Heart left ventricle (tissue), 16 donors: ENCODE measurements around the gene ABCC5. TPM values are rescaled to one million over a fixed set of nuclear protein-coding genes. Genes with fewer than 3 reads are reported as not detected.

Experiments used
- ATAC-seq, 4 donors: fragments of 200-7000 bp; cut with Tn5 transposase; one replicate each; pipeline ENCODE4 v1.9.1; 2020 to 2022; ENCODE audit warnings: moderate library complexity in 4 of 4, mild to moderate bottlenecking in 3 of 4, moderate number of reproducible peaks in 1 of 4
- DNase-seq, 5 donors: peaks; one replicate each; pipeline ENCODE4 v3.0.0-alpha.2; 2020
- H3K27ac ChIP-seq, 12 donors: fragments of 200-600 bp; sonication (generic) in 4 of 12; one replicate each; pipeline versions ENCODE4 v1.5.0 to v1.8.0; 2016 to 2022; ENCODE audit warnings: mild to moderate bottlenecking in 2 of 12
- H3K27me3 ChIP-seq, 9 donors: fragments of 200-600 bp; sonication (generic) in 2 of 9; one replicate each; pipeline versions ENCODE4 v1.5.1 to v1.8.0; 2016 to 2022; ENCODE audit warnings: mild to moderate bottlenecking in 3 of 9
- H3K36me3 ChIP-seq, 9 donors: fragments of 200-600 bp; sonication (generic) in 2 of 9; one replicate each; pipeline versions ENCODE4 v1.5.0 to v1.8.0; 2018 to 2022; ENCODE audit warnings: mild to moderate bottlenecking in 2 of 9
- H3K4me1 ChIP-seq, 12 donors: fragments of 200-600 bp; sonication (generic) in 4 of 12; one replicate each; pipeline versions ENCODE4 v1.5.0 to v1.8.0; 2016 to 2022; ENCODE audit warnings: mild to moderate bottlenecking in 3 of 12
- H3K4me3 ChIP-seq, 12 donors: fragments of 200-600 bp; sonication (generic) in 4 of 12; one replicate each; pipeline versions ENCODE4 v1.5.0 to v1.8.0; 2017 to 2022; ENCODE audit warnings: mild to moderate bottlenecking in 9 of 12, moderate library complexity in 4 of 12
- H3K9me3 ChIP-seq, 12 donors: fragments of 200-600 bp; sonication (generic) in 4 of 12; one replicate each; pipeline versions ENCODE4 v1.5.0 to v1.8.0; 2016 to 2022; ENCODE audit warnings: mild to moderate bottlenecking in 1 of 12
- POLR2A ChIP-seq, 2 donors: fragments of 450-650 bp; IDR thresholded peaks; one replicate each; pipeline ENCODE4 v1.6.1; 2017; ENCODE audit warnings: antibody characterized with exemption in 2 of 2, mild to moderate bottlenecking in 2 of 2, moderate library complexity in 2 of 2
- WGBS, 4 donors: extraction: QIAGEN DNeasy Blood & Tissue Kit in 2 of 4; methylation state at CpG; one replicate each; pipeline versions ENCODE4 v1.1.5 to v1.1.7; 2013 to 2018; 5-methylcytosine and 5-hydroxymethylcytosine counted together
- intact Hi-C, 10 donors: fragments of 100-400 bp; cut with DNase I; formaldehyde crosslinking; loops; one replicate each; pipeline versions ENCODE4 v1.11.1 to v1.14.2; 2022
- polyA plus RNA-seq, 2 donors: library from polyadenylated mRNA; stranded (reverse); fragments of 200-250 nt; gene quantifications; one replicate each; pipeline ENCODE4 v1.2.3, GENCODE V29; 2013
- total RNA-seq, 9 donors: library from RNA; depleted of rRNA in 2 of 9; stranded (reverse); fragments of >200 nt in 2 of 9; fragmentation: NEBNext Ultra II Directional in 3 of 9; extraction: Animal tissue kit (Norgen Biotek cat#: 25700) in 3 of 9; gene quantifications; one replicate each; pipeline versions ENCODE4 v1.1.0 to v1.2.4, GENCODE V29; 2016 to 2023
- TF ChIP-seq, protein P1 (sequence below), 12 donors: fragments of 200-600 bp; sonication (generic) in 4 of 12; IDR thresholded peaks; one replicate each; pipeline versions ENCODE4 v1.5.0 to v1.8.0; 2018 to 2022; ENCODE audit warnings: antibody characterized with exemption in 12 of 12, mild to moderate bottlenecking in 5 of 12
- donor health status: ischemic (EF 13 %, LVEDD 7.1; RV severe dilation, severe dysfunction).
- donor health status: healthy with polysubstance abuse.
- donor health status: DM: no; HTN: yes; CAD: no.
- donor health status: DM: no; HTN: no; CAD: no.
- donor health status: ischemic (EF 25% LVEDD 6.9; RV normal size, moderate dysfunction).
- donor health status: ischemic (EF 25% LVEDD 5.7; RV mildly dilated, moderate dysfunction).
- donor health status: healthy.
- donor health status: DM: yes; HTN: yes; CAD: no.
- donor health status: ischemic (EF 35%, LVEDD 5.7; RV mildly dilated, moderate dysfunction).
- donor health status: nonischemic (EF 11% LVEDD 7.7; RV severe dilation, severe dysfunction).
- donor health status: DM: yes; HTN: yes; CAD: no.
- donor health status: PGD.
- donor health status: ischemic (EF 29% LVEDD 5.4; RV normal size, mild dysfunction).
- donor health status: nonischemic (EF 23%, LVEDD 6.1; RV moderate dilation, normal function).

The ABCC5 gene
- total and polyA plus RNA-seq, 11 donors = 16.4 to 61.7 (median 32.6) TPM

DNA sequence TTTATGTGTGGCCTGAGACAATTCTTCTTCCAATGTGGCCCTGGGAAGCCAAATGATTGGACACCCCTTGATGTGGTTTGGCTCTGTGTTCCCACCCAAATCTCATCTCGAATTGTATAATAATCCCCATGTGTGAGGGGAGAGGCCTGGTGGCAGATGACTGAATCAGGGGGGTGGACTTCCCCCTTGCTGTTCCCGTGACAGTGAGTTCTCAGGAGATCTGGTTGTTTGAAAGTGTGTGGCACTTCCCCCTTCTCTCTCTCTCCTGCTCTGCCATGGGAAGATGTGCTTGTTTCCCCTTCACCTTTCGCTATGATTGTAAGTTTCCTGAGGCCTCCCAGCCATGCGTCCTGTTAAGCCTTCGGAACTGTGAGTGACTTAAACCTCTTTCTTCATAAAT is 72.9 kb downstream of the ABCC5 start:
- intact Hi-C loops = no loop called here
- Histone ChIP-seq H3K36me3 (peaks cover 0 to 100% (median 94%) of the 10 kb centered on the region in 9 donors), H3K9me3 (no peaks in the 10 kb centered on the region)

DNA sequence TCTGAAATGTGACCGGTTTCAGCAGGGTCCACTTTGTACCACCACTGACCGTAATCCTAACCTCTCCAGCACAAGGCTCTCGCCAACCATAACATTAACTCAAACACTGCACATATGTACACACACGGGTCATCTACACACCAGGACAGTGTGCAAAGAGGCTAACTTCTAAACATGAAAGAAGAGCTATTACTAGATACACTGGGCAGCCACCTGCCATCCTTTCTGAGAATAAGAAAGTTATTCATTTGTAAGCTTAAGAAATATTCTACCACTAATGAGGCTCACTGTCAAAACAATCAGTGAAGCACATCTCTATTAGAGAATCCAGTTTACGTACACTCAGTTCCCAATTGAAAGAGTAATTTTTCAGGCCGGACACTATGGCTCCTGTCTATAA is 73.9 kb downstream of the ABCC5 start:
- intact Hi-C loops = no loop called here
- TF ChIP-seq, protein P1, sequence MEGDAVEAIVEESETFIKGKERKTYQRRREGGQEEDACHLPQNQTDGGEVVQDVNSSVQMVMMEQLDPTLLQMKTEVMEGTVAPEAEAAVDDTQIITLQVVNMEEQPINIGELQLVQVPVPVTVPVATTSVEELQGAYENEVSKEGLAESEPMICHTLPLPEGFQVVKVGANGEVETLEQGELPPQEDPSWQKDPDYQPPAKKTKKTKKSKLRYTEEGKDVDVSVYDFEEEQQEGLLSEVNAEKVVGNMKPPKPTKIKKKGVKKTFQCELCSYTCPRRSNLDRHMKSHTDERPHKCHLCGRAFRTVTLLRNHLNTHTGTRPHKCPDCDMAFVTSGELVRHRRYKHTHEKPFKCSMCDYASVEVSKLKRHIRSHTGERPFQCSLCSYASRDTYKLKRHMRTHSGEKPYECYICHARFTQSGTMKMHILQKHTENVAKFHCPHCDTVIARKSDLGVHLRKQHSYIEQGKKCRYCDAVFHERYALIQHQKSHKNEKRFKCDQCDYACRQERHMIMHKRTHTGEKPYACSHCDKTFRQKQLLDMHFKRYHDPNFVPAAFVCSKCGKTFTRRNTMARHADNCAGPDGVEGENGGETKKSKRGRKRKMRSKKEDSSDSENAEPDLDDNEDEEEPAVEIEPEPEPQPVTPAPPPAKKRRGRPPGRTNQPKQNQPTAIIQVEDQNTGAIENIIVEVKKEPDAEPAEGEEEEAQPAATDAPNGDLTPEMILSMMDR (IDR thresholded peaks at IDR 0.05) = no peak
- TF ChIP-seq POLR2A (IDR thresholded peaks at IDR 0.05) = no peak
- peaks cover 0 to 3% (median 0%) of the 10 kb centered on the region in 12 donors for H3K4me1 ChIP-seq
- peaks cover 0 to 100% (median 94%) of the 10 kb centered on the region in 9 donors for H3K36me3 ChIP-seq
- no peak overlapping the region for H3K27ac ChIP-seq
- DNase-seq (no peak), ATAC-seq (no peak)
- 94 to 96% (median 95%) methylated on average over 6 of the region's 6 CpGs for WGBS, 4 donors
- H3K27me3 ChIP-seq = no peaks in the 10 kb centered on the region
- no peak overlapping the region for H3K4me3 ChIP-seq
- H3K9me3 ChIP-seq = no peaks in the 10 kb centered on the region

More for the DNA sequence above, 72.9 kb downstream of the ABCC5 start:
- no peaks in the 10 kb centered on the region for H3K27me3 ChIP-seq
- no peak overlapping the region for H3K27ac ChIP-seq
- ATAC-seq (no peak), DNase-seq (no peak)
- H3K4me1 ChIP-seq = peaks cover 0 to 3% (median 0%) of the 10 kb centered on the region in 12 donors
- WGBS, 4 donors = 81 to 90% (median 82%) methylated on average over 5 of the region's 5 CpGs
- TF ChIP-seq, protein P1 (IDR thresholded peaks at IDR 0.05) = no peak
- no peak for TF ChIP-seq POLR2A (IDR thresholded peaks at IDR 0.05)
- H3K4me3 ChIP-seq = no peak overlapping the region

DNA sequence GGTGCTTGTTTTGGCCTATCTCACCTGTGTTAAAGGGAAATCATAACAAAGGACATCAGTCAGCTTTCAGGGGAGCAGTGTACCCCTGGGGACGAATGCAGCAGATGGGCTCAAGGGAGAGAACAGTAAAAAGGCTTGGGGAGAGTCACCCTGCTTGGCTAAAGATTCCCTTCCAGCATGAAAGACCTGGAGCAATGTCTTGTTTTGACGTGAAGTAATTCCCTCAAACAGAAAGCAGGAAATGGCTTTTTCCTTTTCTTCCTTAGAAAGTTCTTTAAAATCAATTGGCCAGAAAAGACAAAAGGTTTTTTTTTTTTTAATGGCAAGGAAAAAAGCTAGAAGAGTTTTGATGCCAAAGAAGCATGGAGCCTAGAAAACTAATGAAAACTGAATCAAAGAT is 76.5 kb downstream of the ABCC5 start:
- H3K27ac ChIP-seq = no peak overlapping the region
- ATAC-seq = no peak
- TF ChIP-seq, protein P1 (IDR thresholded peaks at IDR 0.05) = no peak
- no peak for TF ChIP-seq POLR2A (IDR thresholded peaks at IDR 0.05)

DNA sequence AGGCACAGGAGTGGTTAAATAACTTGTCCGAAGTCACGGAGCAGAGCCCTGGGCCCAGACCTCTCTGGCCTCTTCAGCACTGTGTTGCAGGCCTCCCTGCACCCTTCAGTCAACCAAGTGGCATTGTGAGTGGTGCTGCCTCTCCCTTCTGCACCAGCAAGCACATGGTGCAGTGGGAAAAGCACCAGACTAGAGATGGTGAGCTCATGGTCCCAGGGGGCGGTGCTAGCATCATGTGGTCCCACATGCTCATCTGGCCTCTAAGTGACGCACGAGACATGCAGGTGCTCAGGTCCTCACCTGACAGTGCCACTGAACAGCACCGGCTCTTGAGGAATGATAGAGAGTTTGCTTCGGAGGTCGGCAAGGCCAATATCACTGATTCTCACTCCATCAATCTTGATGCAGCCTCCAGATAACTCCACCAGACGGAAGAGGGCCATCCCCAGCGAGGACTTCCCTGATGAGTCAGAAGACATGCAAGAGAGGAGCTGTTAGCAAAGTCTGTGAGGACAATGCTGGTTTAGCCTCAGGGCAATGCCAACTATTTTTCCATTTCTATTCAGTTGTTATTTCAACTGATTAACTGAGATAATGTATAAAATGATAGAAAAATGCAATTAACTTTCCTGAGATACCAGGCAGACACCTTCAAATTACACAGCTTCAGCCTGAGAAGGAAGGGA is 79.9 kb downstream of the ABCC5 start:
- 91 to 93% (median 92%) methylated on average over 10 of the region's 10 CpGs for WGBS, 4 donors

More for the DNA sequence above, 76.5 kb downstream of the ABCC5 start:
- peaks cover 0 to 100% (median 93%) of the 10 kb centered on the region in 9 donors for H3K36me3 ChIP-seq
- no peaks in the 10 kb centered on the region for H3K9me3 ChIP-seq
- no peaks in the 10 kb centered on the region for H3K27me3 ChIP-seq
- no peak for DNase-seq
- 52 to 71% (median 63%) methylated on average over 2 of the region's 2 CpGs for WGBS, 4 donors
- intact Hi-C loops = no loop called here
- H3K4me1 ChIP-seq = peaks cover 0 to 3% (median 0%) of the 10 kb centered on the region in 12 donors
- no peak overlapping the region for H3K4me3 ChIP-seq

More for the DNA sequence above, 79.9 kb downstream of the ABCC5 start:
- DNase-seq (no peak), ATAC-seq (no peak)
- H3K9me3 ChIP-seq = no peaks in the 10 kb centered on the region
- no peak overlapping the region for H3K4me3 ChIP-seq
- no peak for TF ChIP-seq POLR2A (IDR thresholded peaks at IDR 0.05)
- TF ChIP-seq, protein P1 (IDR thresholded peaks at IDR 0.05) = no peak
- intact Hi-C loops = no loop called here
- H3K4me1 ChIP-seq = peaks cover 0 to 11% (median under 1%) of the 10 kb centered on the region in 12 donors
- H3K27me3 ChIP-seq = no peaks in the 10 kb centered on the region
- peaks cover 0 to 95% (median 85%) of the 10 kb centered on the region in 9 donors for H3K36me3 ChIP-seq
- H3K27ac ChIP-seq = no peak overlapping the region
